A673 (cell line): ENCODE measurements around the gene ADD3.

ENCODE experiments used
- CTCF ChIP-seq: fragments of 300-800, 200-600 bp; sonication (generic); conservative IDR thresholded peaks from 2 replicates; pipeline ENCODE4 v1.5.1; 2017; ENCODE audit warnings: low read depth, mild to moderate bottlenecking, antibody characterized with exemption, low read length, moderate library complexity, mixed read lengths
- EZH2 ChIP-seq: fragments of 200-600 bp; sonication (generic); IDR thresholded peaks from 2 replicates; pipeline ENCODE4 v1.6.1; 2017; ENCODE audit warnings: borderline replicate concordance, low read depth, mild to moderate bottlenecking, mixed read lengths, antibody characterized with exemption, low read length; ENCODE audit not compliant: poor library complexity, severe bottlenecking

- TF ChIP-seq CTCF (no peak), EZH2 (no peak)
These were observed 80.8 kb downstream of the ADD3 start for GRCh38 chr10:110088367-110089104.
